ENCODE results near the gene RND3. TPM values are rescaled to one million over a fixed set of nuclear protein-coding genes. Genes with fewer than 3 reads are reported as not detected.

RND3 gene
- total and polyA plus RNA-seq, 2 experiments from 2014 or later, result 199 to 271 TPM

DNA sequence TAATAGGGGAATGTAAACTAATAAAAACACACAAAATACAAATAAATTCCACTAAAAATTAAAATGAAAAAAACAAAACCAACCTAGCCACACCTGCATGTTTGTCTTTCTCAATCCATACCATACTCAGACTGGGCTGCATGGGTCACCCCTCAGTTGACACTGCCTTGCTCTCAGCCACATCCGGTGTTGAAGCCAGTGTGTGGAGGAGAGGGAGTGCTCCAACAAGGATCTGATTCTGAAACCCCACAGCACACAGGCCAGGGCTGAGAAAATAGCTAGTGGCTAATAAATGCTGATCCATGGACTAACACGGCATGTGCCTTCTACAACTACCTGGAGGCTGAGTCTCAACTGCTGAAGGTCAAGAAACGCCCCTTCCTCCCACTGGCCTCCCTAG is 13.7 kb downstream of the RND3 start:
- 97 to 98% methylated on average over 3 of the region's 3 CpGs for WGBS, 2 experiments (ENCODE audit: low coverage in 1 of 2, low lambda C conversion rate in 2 of 2, missing lambda C conversion rate in 2 of 2)
- peak overlapping the region; percentile 95 for H3K4me2 ChIP-seq (ENCODE audit: unreplicated experiment)
- no peak for DNase-seq

DNA sequence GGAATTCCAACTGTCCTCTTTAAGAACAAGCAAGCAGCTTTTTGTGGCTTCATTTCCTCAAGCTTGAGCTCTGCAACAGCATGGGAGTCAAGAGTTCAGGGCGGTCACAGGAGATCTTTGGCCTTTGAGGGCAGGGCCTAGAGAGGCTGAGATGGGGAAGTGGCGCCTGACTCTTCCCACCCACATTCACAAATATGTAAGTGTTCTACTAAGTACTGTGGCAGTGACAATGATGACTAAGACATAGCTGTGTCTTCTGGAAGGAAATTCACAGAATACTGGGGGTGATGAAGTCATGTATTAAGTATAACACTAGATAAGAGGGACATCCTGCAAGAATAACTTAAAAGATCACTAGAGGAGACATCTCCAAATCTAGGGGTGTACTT is 15.0 kb downstream of the RND3 start:
- 0 to 3% methylated on average over 2 of the region's 2 CpGs for WGBS, 2 experiments (ENCODE audit: low coverage in 1 of 2, low lambda C conversion rate in 2 of 2, missing lambda C conversion rate in 2 of 2)
- H3K4me1 ChIP-seq (ENCODE audit: insufficient read depth), result peaks cover 98% of the 10 kb centered on the region

More for the DNA sequence above, 13.7 kb downstream of the RND3 start:
- peaks cover 84% of the 10 kb centered on the region for H3K36me3 ChIP-seq (ENCODE audit: low read depth)
- H3K9ac ChIP-seq, result peak overlapping the region; percentile 96
- H3K79me2 ChIP-seq (ENCODE audit: insufficient read depth), result peaks cover 96% of the 10 kb centered on the region
- peaks cover 98% of the 10 kb centered on the region for H3K4me1 ChIP-seq (ENCODE audit: insufficient read depth)
- in situ Hi-C loops (cut with MboI), result no loop called here
- no peak overlapping the region for H2AFZ ChIP-seq
- peaks cover 96% of the 10 kb centered on the region for H3F3A ChIP-seq (ENCODE audit: insufficient read depth)
- peak overlapping the region; percentile 95 for H3K27ac ChIP-seq
- peaks cover 18% of the 10 kb centered on the region; the same call in 1 of the 2 replicates for H4K20me1 ChIP-seq (ENCODE audit: insufficient read depth)
- H3K9me3 ChIP-seq (ENCODE audit: low read depth), result no peaks in the 10 kb centered on the region
- H3K4me3 ChIP-seq, result peak overlapping the region; percentile 92
- TF ChIP-seq EZH2phosphoT487 (IDR thresholded peaks at IDR 0.05; ENCODE audit: insufficient read depth, low read depth) (no peak), EZH2 (IDR thresholded peaks at IDR 0.05; ENCODE audit: insufficient read depth, poor library complexity, severe bottlenecking) (no peak)
- H3K9me2 ChIP-seq (ENCODE audit: insufficient read depth), result no peaks in the 10 kb centered on the region
- no peaks in the 10 kb centered on the region for H3K27me3 ChIP-seq (replicated peaks; ENCODE audit: insufficient read depth)

GRCh38 chr2:150471813-150472510 is 15.5 kb downstream of the RND3 start:
- H3K9me3 ChIP-seq (ENCODE audit: low read depth), result no peaks in the 10 kb centered on the region
- peaks cover 83% of the 10 kb centered on the region for H3K36me3 ChIP-seq (ENCODE audit: low read depth)
- WGBS, 2 experiments (ENCODE audit: low coverage in 1 of 2, low lambda C conversion rate in 2 of 2, missing lambda C conversion rate in 2 of 2), result 56 to 59% methylated on average over 3 of the region's 3 CpGs
- H3K79me2 ChIP-seq (ENCODE audit: insufficient read depth), result peaks cover 87% of the 10 kb centered on the region
- H4K20me1 ChIP-seq (ENCODE audit: insufficient read depth), result peaks cover 18% of the 10 kb centered on the region; the same call in 1 of the 2 replicates
- in situ Hi-C loops (cut with MboI), result no loop called here
- H3K9me2 ChIP-seq (ENCODE audit: insufficient read depth), result no peaks in the 10 kb centered on the region
- 0 out of 2 replicates have a peak overlapping the region, but pooled peaks have one; percentile 16 for H3K4me3 ChIP-seq
- no peaks in the 10 kb centered on the region for H3K27me3 ChIP-seq (replicated peaks; ENCODE audit: insufficient read depth)
- H3K9ac ChIP-seq, result peak overlapping the region; percentile 51
- H2AFZ ChIP-seq, result no peak overlapping the region
- H3F3A ChIP-seq (ENCODE audit: insufficient read depth), result peaks cover 96% of the 10 kb centered on the region
- H3K4me2 ChIP-seq (ENCODE audit: unreplicated experiment), result peak overlapping the region; percentile 38
- DNase-seq, result peak; percentile 30
- peak overlapping the region; percentile 95 for H3K27ac ChIP-seq
- TF ChIP-seq EZH2phosphoT487 (IDR thresholded peaks at IDR 0.05; ENCODE audit: insufficient read depth, low read depth) (no peak), EZH2 (IDR thresholded peaks at IDR 0.05; ENCODE audit: insufficient read depth, poor library complexity, severe bottlenecking) (no peak)
- peaks cover 97% of the 10 kb centered on the region for H3K4me1 ChIP-seq (ENCODE audit: insufficient read depth)

More for the DNA sequence above, 15.0 kb downstream of the RND3 start:
- H3K79me2 ChIP-seq (ENCODE audit: insufficient read depth), result peaks cover 92% of the 10 kb centered on the region
- no peaks in the 10 kb centered on the region for H3K9me2 ChIP-seq (ENCODE audit: insufficient read depth)
- in situ Hi-C loops (cut with MboI), result no loop called here
- no peak for TF ChIP-seq EZH2phosphoT487 (IDR thresholded peaks at IDR 0.05; ENCODE audit: insufficient read depth, low read depth)
- no peak for TF ChIP-seq EZH2 (IDR thresholded peaks at IDR 0.05; ENCODE audit: insufficient read depth, poor library complexity, severe bottlenecking)
- peak overlapping the region; percentile 95 for H3K27ac ChIP-seq
- H3K4me2 ChIP-seq (ENCODE audit: unreplicated experiment), result peak overlapping the region; percentile 38
- peaks cover 88% of the 10 kb centered on the region for H3K36me3 ChIP-seq (ENCODE audit: low read depth)
- 0 out of 2 replicates have a peak overlapping the region, but pooled peaks have one; percentile 16 for H3K4me3 ChIP-seq
- no peaks in the 10 kb centered on the region for H3K27me3 ChIP-seq (replicated peaks; ENCODE audit: insufficient read depth)
- peaks cover 18% of the 10 kb centered on the region; the same call in 1 of the 2 replicates for H4K20me1 ChIP-seq (ENCODE audit: insufficient read depth)
- H3K9me3 ChIP-seq (ENCODE audit: low read depth), result no peaks in the 10 kb centered on the region
- H2AFZ ChIP-seq, result no peak overlapping the region
- peak; percentile 93 for DNase-seq
- peaks cover 96% of the 10 kb centered on the region for H3F3A ChIP-seq (ENCODE audit: insufficient read depth)
- H3K9ac ChIP-seq, result peak overlapping the region; percentile 51

GRCh38 chr2:150470435-150470834 is 17.0 kb downstream of the RND3 start:
- Histone ChIP-seq H3K4me2 (ENCODE audit: unreplicated experiment) (peak overlapping the region; percentile 5), H2AFZ (no peak overlapping the region), H3K27ac (peak overlapping the region; percentile 95), H3K36me3 (ENCODE audit: low read depth) (peaks cover 72% of the 10 kb centered on the region), H3K4me3 (no peak overlapping the region), H3K9me2 (ENCODE audit: insufficient read depth) (no peaks in the 10 kb centered on the region), H3F3A (ENCODE audit: insufficient read depth) (peaks cover 96% of the 10 kb centered on the region), H3K79me2 (ENCODE audit: insufficient read depth) (peaks cover 71% of the 10 kb centered on the region), H3K9ac (no peak overlapping the region; the same call in 1 of the 2 replicates), H3K4me1 (ENCODE audit: insufficient read depth) (peaks cover 95% of the 10 kb centered on the region), H4K20me1 (ENCODE audit: insufficient read depth) (peaks cover 13% of the 10 kb centered on the region; the same call in 1 of the 2 replicates), H3K27me3 (replicated peaks; ENCODE audit: insufficient read depth) (no peaks in the 10 kb centered on the region), H3K9me3 (ENCODE audit: low read depth) (no peaks in the 10 kb centered on the region)
- 86 to 91% methylated on average over 5 of the region's 5 CpGs for WGBS, 2 experiments (ENCODE audit: low coverage in 1 of 2, low lambda C conversion rate in 2 of 2, missing lambda C conversion rate in 2 of 2)
- no peak for TF ChIP-seq EZH2 (IDR thresholded peaks at IDR 0.05; ENCODE audit: insufficient read depth, poor library complexity, severe bottlenecking)
- TF ChIP-seq EZH2phosphoT487 (IDR thresholded peaks at IDR 0.05; ENCODE audit: insufficient read depth, low read depth), result no peak
- in situ Hi-C loops (cut with MboI), result no loop called here
- DNase-seq, result peak; percentile 24
